IMR-90 (cell line): ENCODE data around the gene S100A6. TPM values are rescaled to one million over a fixed set of nuclear protein-coding genes. Genes with fewer than 3 reads are reported as not detected.
"Not testable (repeated sequence)": the region's sequence is repeated elsewhere in the genome, so short reads cannot be mapped to it uniquely, and the experiment has no call there.

Experiments used
- ATAC-seq: fragments of 200-7000 bp; cut with Tn5 transposase; 2 replicates; pipeline ENCODE4 v1.9.1; 2020; ENCODE audit warnings: low read depth, mild to moderate bottlenecking, moderate library complexity
- BruUV-seq: library from RNA; stranded (reverse); fragments of 400-500 nt; replicated peaks from 2 replicates; lab custom pipeline; 2021; lab: Mats Ljungman, UMichigan
- CTCF ChIA-PET: fragments of 300-600 bp; formaldehyde crosslinking; extraction: SDS; loops from one replicate; lab custom pipeline; 2021; ENCODE audit warnings: antibody characterized with exemption; lab: Yijun Ruan, JAX
- POLR2A ChIA-PET: fragments of 300-600 bp; sonication (Branson Sonifier 250); formaldehyde crosslinking; loops from one replicate; lab custom pipeline; 2022; ENCODE audit warnings: antibody characterized with exemption; ENCODE audit not compliant: unreplicated experiment; lab: Charles Lee
- DNase-seq: peaks from one replicate; pipeline ENCODE4 v3.0.0; 2013
- H2AFZ ChIP-seq: replicated peaks from 2 replicates; pipeline ENCODE3; 2013; ENCODE audit warnings: low read length, mild to moderate bottlenecking; ENCODE audit not compliant: poor library complexity
- H2AK5ac ChIP-seq: 2 replicates; pipeline ENCODE4 v1.6.1; 2013; ENCODE audit warnings: low read depth, low read length, inconsistent platforms
- H2AK9ac ChIP-seq: replicated peaks from 2 replicates; pipeline ENCODE3; 2013; ENCODE audit warnings: mild to moderate bottlenecking, low read depth, low read length, moderate library complexity; ENCODE audit not compliant: poor library complexity
- H2BK120ac ChIP-seq: 2 replicates; pipeline ENCODE4 v1.6.1; 2013; ENCODE audit warnings: low read depth, low read length, inconsistent platforms
- H2BK15ac ChIP-seq: 3 replicates; pipeline ENCODE4 v1.6.1; 2013; ENCODE audit warnings: low read depth, low read length, inconsistent platforms
- H2BK20ac ChIP-seq: 2 replicates; pipeline ENCODE4 v1.6.1; 2013; ENCODE audit warnings: low read depth, mild to moderate bottlenecking, inconsistent platforms, low read length, moderate library complexity
- H2BK5ac ChIP-seq: 2 replicates; pipeline ENCODE4 v1.6.1; 2013; ENCODE audit warnings: mild to moderate bottlenecking, low read depth, low read length, inconsistent platforms; ENCODE audit not compliant: poor library complexity, severe bottlenecking
- H3K14ac ChIP-seq: replicated peaks from 2 replicates; pipeline ENCODE4 v1.6.1; 2013; ENCODE audit warnings: low read depth, low read length, inconsistent platforms
- H3K18ac ChIP-seq: 2 replicates; pipeline ENCODE4 v1.6.1; 2013; ENCODE audit warnings: low read depth, low read length, control low read depth
- H3K23ac ChIP-seq: 2 replicates; pipeline ENCODE4 v1.6.1; 2013; ENCODE audit warnings: low read depth, low read length, inconsistent platforms
- H3K27ac ChIP-seq: 2 replicates; pipeline ENCODE4 v1.5.1; 2013; ENCODE audit warnings: mild to moderate bottlenecking, control low read depth, low read length; ENCODE audit not compliant: insufficient read depth
- H3K27me3 ChIP-seq: 2 replicates; pipeline ENCODE4 v1.6.1; 2013; ENCODE audit warnings: low read length; ENCODE audit not compliant: control insufficient read depth, insufficient read depth
- H3K36me3 ChIP-seq: 2 replicates; pipeline ENCODE4 v1.6.1; 2013; ENCODE audit warnings: low read length, mixed read lengths; ENCODE audit not compliant: control insufficient read depth, insufficient read depth
- H3K4ac ChIP-seq: 2 replicates; pipeline ENCODE4 v1.6.1; 2013; ENCODE audit warnings: low read depth, low read length, inconsistent platforms
- H3K4me1 ChIP-seq: 2 replicates; pipeline ENCODE4 v1.6.1; 2013; ENCODE audit warnings: low read length, mixed read lengths; ENCODE audit not compliant: control insufficient read depth, insufficient read depth
- H3K4me2 ChIP-seq: 2 replicates; pipeline ENCODE4 v1.6.1; 2013; ENCODE audit warnings: low read depth, mild to moderate bottlenecking, control low read depth, low read length, moderate library complexity
- H3K4me3 ChIP-seq: 2 replicates; pipeline ENCODE4 v1.5.1; 2013; ENCODE audit warnings: low read depth, mild to moderate bottlenecking, control low read depth, low read length, moderate library complexity; ENCODE audit not compliant: insufficient read depth
- H3K56ac ChIP-seq: 2 replicates; pipeline ENCODE4 v1.6.1; 2013; ENCODE audit warnings: low read length, inconsistent platforms; ENCODE audit not compliant: insufficient read depth; ENCODE audit errors: extremely low read depth
- H3K79me1 ChIP-seq, 2 experiments: 2 replicates each; pipeline ENCODE4 v1.6.1; 2013; ENCODE audit warnings: low read length in 2 of 2, inconsistent platforms in 1 of 2, low read depth in 1 of 2
- H3K9ac ChIP-seq: 2 replicates; pipeline ENCODE4 v1.6.1; 2013; ENCODE audit warnings: low read depth, low read length, control low read depth
- H3K9me1 ChIP-seq: 2 replicates; pipeline ENCODE4 v1.6.1; 2013; ENCODE audit warnings: low read length, inconsistent platforms; ENCODE audit not compliant: insufficient read depth
- H3K9me3 ChIP-seq: 2 replicates; pipeline ENCODE4 v1.6.1; 2013; ENCODE audit warnings: low read length; ENCODE audit not compliant: control insufficient read depth, insufficient read depth
- H4K20me1 ChIP-seq: 2 replicates; pipeline ENCODE4 v1.6.1; 2013; ENCODE audit warnings: low read length, inconsistent platforms; ENCODE audit not compliant: insufficient read depth
- H4K5ac ChIP-seq: 2 replicates; pipeline ENCODE4 v1.6.1; 2013; ENCODE audit warnings: mild to moderate bottlenecking, low read depth, low read length, control low read depth
- H4K8ac ChIP-seq, 2 experiments: 2 replicates each; pipeline ENCODE4 v1.6.1; 2013; ENCODE audit warnings: low read depth in 2 of 2, low read length in 2 of 2, control low read depth in 1 of 2, inconsistent platforms in 1 of 2
- H4K91ac ChIP-seq: 2 replicates; pipeline ENCODE4 v1.6.1; 2013; ENCODE audit warnings: low read depth, low read length, inconsistent platforms; ENCODE audit not compliant: insufficient read depth
- BHLHE40 ChIP-seq: fragments of 150-350 bp; IDR thresholded peaks from 2 replicates; pipeline ENCODE4 v1.6.1; 2016; ENCODE audit warnings: mild to moderate bottlenecking, low read depth, low read length
- CEBPB ChIP-seq: IDR thresholded peaks from 2 replicates; pipeline ENCODE4 v1.6.1; 2012; ENCODE audit warnings: low read depth, low read length, improper control_type of control experiment
- FOS ChIP-seq: fragments of 150-350 bp; IDR thresholded peaks from 2 replicates; pipeline ENCODE4 v1.6.1; 2016; ENCODE audit warnings: low read depth, low read length
- MAFK ChIP-seq: IDR thresholded peaks from 2 replicates; pipeline ENCODE4 v1.6.1; 2012; ENCODE audit warnings: low read depth, low read length, improper control_type of control experiment
- NFE2L2 ChIP-seq: fragments of 150-350 bp; IDR thresholded peaks from 2 replicates; pipeline ENCODE4 v1.6.1; 2016; ENCODE audit warnings: low read depth, mild to moderate bottlenecking, low read length
- POLR2A ChIP-seq: IDR thresholded peaks from 2 replicates; pipeline ENCODE4 v1.6.1; 2012; ENCODE audit warnings: mild to moderate bottlenecking, low read depth, low read length
- SMC3 ChIP-seq: fragments of 150-350 bp; IDR thresholded peaks from 2 replicates; pipeline ENCODE4 v1.6.1; 2016; ENCODE audit warnings: low read depth, mild to moderate bottlenecking, antibody characterized with exemption, low read length, moderate library complexity
- WGBS, 2 experiments: methylation state at CpG; one replicate each; pipeline versions ENCODE4 v1.1.5 to v1.1.7; 2013; ENCODE audit warnings: missing lambda C conversion rate in 2 of 2; ENCODE audit not compliant: insufficient read length in 1 of 2; ENCODE audit errors: extremely low coverage in 2 of 2; 5-methylcytosine and 5-hydroxymethylcytosine counted together
- dilution Hi-C: fragments of 300-500 bp; cut with HindIII; formaldehyde crosslinking; loops from one replicate; pipeline ENCODE4 v1.14.3; 2018; ENCODE audit warnings: low sequenced_read_pairs; ENCODE audit not compliant: unreplicated experiment
- in situ Hi-C: fragments of 300-500 bp; cut with MboI; formaldehyde crosslinking; loops from 3 replicates; pipeline ENCODE4 v1.14.3; 2019; ENCODE audit warnings: low sequenced_read_pairs, inconsistent platforms, mixed read lengths
- intact Hi-C: fragments of 100-400 bp; cut with micrococcal nuclease; formaldehyde crosslinking; loops from 2 replicates; pipeline ENCODE4 v1.10.0; 2022
- polyA plus RNA-seq, 3 experiments: library from polyadenylated mRNA; depleted of rRNA; stranded (reverse); fragments of >200 nt; gene quantifications; 2 replicates each; pipeline ENCODE4 v1.2.3, GENCODE V29; 2012; ENCODE audit warnings: low replicate concordance in 1 of 3
- total RNA-seq: library from RNA; depleted of rRNA; stranded (reverse); fragments of >200 nt; gene quantifications from 2 replicates; pipeline ENCODE4 v1.2.3, GENCODE V29; 2012

The S100A6 gene
- total and polyA plus RNA-seq, 2 of the 4 experiments (the other 2 are of a cell fraction), result 373 to 1,755 TPM

DNA sequence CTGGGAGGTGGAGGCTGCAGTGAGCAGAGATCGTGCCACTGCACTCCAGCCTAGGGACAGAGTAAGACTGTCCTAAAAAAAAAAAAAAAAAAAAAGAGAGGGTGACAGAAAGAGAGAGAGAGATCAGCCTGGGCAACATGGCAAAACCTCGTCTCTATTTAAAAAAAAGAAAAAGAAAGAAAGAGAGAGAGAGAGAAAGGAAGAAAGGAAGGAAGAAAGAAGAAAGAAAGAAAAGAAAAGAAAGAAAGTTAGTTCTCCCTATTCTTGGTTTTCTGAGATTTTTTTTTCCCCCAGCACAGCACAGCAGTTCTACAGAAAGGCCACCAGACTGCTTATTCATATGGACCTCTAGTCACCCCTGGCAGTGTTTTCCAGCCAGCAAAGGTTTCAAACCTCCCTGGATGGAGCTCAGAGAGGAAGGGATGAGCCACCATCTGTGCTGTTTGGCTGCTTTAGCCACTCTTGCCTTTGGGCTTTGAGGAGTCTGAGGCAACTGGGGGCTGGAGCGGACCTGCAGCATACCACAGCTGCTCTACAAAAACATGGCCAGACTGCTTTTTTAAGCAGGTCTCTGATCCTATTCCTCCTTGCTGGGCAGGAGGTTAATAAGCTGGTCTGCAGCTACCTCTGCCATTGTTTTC lies 10.6 kb downstream of the S100A6 start:
- Histone ChIP-seq H3K79me1 (peaks cover 0 to 8% of the 10 kb centered on the region in 2 experiments; a peak in 1 of 4 replicates), H3K9me1 (0 out of 2 replicates have a peak, but pooled peaks cover 5% of the 10 kb centered on the region), H3K14ac (peak overlapping the region; percentile 71; the same call in 1 of the 2 replicates), H2AK5ac (no peak overlapping the region), H4K8ac (no peak overlapping the region), H2BK120ac (peak overlapping the region; percentile 33), H3K4me3 (no peak overlapping the region), H2BK20ac (peak overlapping the region; percentile 24; the same call in 1 of the 2 replicates), H2BK5ac (no peak overlapping the region), H3K9ac (no peak overlapping the region), H2AK9ac (peak overlapping the region; percentile 88), H2BK15ac (peak overlapping the region; percentile 21; the same call in 1 of the 3 replicates), H4K20me1 (no peaks in the 10 kb centered on the region), H3K4me1 (peaks cover 14% of the 10 kb centered on the region), H3K36me3 (no peaks in the 10 kb centered on the region), H3K56ac (no peak overlapping the region), H3K18ac (no peak overlapping the region), H3K27me3 (no peaks in the 10 kb centered on the region), H4K91ac (no peak overlapping the region), H3K4me2 (no peak overlapping the region), H3K27ac (no peak overlapping the region), H3K4ac (peak overlapping the region; percentile 65), H2AFZ (peak overlapping the region; percentile 67), H4K5ac (no peak overlapping the region), H3K23ac (0 out of 2 replicates have a peak overlapping the region, but pooled peaks have one; percentile 59), H3K9me3 (no peaks in the 10 kb centered on the region)
- ChIA-PET CTCF (interaction anchor here (0.9 to 1.6 kb wide), 2 partner anchors 14 to 43 kb away, joined by 3 to 6 read pairs; no protein-coding TSS in a partner anchor), POLR2A (interaction anchor here (0.5 to 1.7 kb wide), 3 partner anchors 10 to 93 kb away, joined by 3 to 4 read pairs (median 3); no protein-coding TSS in a partner anchor)
- ATAC-seq, result peak; percentile 83
- dilution Hi-C loops (no loop called here), intact Hi-C loops (no loop called here), in situ Hi-C loops (loop anchor here (25.0 kb wide), 1 partner anchor 437 kb away; the partner anchor contains the start of genes CREB3L4, CRTC2 and SLC39A1)
- TF ChIP-seq SMC3 (no peak), POLR2A (no peak), MAFK (no peak), NFE2L2 (no peak), CEBPB (no peak), FOS (no peak), BHLHE40 (no peak)
- WGBS, 2 experiments, result no CpG with 5 or more reads among the region's 3 CpGs
- BruUV-seq, result no TSS peak
- DNase-seq, result peak; percentile 60

- CTCF ChIA-PET, H3K79me1 ChIP-seq, H3K9ac ChIP-seq, H2AK5ac ChIP-seq, H4K8ac ChIP-seq, H2BK20ac ChIP-seq, dilution Hi-C loops, H3K14ac ChIP-seq, H4K5ac ChIP-seq, H3K36me3 ChIP-seq, H2BK120ac ChIP-seq, H4K20me1 ChIP-seq, H3K4me3 ChIP-seq, H2BK5ac ChIP-seq, H2AFZ ChIP-seq, in situ Hi-C loops, H3K4me2 ChIP-seq, H3K9me3 ChIP-seq, ATAC-seq, POLR2A ChIA-PET, H4K91ac ChIP-seq, H3K23ac ChIP-seq, BruUV-seq, intact Hi-C loops, DNase-seq, H2AK9ac ChIP-seq, H3K18ac ChIP-seq, H3K4ac ChIP-seq, H3K27ac ChIP-seq, H3K27me3 ChIP-seq, H2BK15ac ChIP-seq, H3K56ac ChIP-seq: not testable (repeated sequence)
- H3K9me1 ChIP-seq, result 0 out of 2 replicates have a peak, but pooled peaks cover 10% of the 10 kb centered on the region
- peaks cover 14% of the 10 kb centered on the region for H3K4me1 ChIP-seq
- WGBS, 2 experiments, result 85% methylated on average over 5 of the region's 14 CpGs; no CpG with 5 or more reads in 1 of the 2 experiments
Observed at GRCh38 chr1:153522353-153523048, 13.3 kb downstream of the S100A6 start.
